GM21526 (cell line): ENCODE results near the gene KBTBD4.
"Not testable (repeated sequence)": the region's sequence is repeated elsewhere in the genome, so short reads cannot be mapped to it uniquely, and the experiment has no call there.

Source experiments
- ATAC-seq: cut with Tn5 transposase; IDR thresholded peaks from one replicate; pipeline ENCODE4 v1.9.1; 2021; ENCODE audit warnings: moderate library complexity; ENCODE audit not compliant: unreplicated experiment, low FRiP score

The KBTBD4 gene

DNA sequence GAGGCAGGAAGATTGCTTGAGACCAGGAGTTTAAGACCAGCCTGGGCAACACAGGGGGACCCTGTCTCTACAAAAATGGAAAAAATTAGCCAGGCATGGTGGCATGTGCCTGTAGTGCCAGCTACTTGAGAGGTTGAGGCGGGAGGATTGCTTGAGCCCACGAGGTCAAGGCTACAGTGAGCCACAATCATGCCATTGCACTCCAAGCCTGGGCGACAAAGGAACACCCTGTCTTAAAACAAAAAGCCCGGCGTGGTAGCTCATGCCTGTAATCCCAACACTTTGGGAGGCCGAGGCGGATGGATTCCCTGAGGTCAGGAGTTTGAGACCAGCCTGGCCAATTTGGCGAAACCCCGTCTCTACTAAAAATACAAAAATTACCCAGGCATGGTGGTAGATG is 48.0 kb downstream of the KBTBD4 start:
- not testable (repeated sequence) for ATAC-seq

DNA sequence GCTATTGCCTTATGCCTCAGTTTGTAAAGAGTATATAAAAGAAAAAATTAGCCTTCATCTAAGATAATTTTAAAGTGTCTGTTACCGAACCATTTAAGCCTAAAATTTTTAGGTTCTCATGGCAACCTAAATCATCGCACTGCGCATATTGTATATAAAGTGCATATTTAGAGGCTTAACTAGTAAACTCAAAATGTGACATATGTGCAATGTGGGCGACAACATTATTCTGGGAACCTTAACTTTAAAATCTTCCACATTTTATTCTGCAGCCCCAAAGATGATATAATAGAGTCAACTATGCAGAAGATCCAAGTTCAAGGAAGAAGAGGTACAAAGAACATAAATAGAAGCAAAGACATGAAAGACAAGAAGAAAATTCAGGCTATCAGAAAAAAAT is 48.8 kb downstream of the KBTBD4 start:
- no peak for ATAC-seq

DNA sequence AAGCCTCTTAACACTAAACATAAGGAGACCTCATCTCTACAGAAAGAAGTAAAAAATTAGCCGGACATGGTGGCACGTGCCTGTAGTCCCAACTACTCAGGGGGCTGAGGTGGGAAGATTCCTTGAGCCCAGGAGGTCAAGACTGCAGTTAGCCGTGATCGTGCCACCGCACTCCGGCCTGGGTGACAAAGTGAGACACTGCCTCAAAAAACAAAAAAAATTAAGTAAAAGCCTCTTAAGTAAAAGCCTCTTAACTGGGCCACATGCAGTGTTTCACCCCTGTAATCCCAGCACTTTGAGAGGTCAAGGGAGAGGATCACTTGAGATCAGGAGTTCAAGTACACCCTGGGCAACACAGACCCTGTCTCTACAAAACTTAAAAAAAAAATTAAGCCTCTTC is 51.6 kb downstream of the KBTBD4 start:
- no peak for ATAC-seq

DNA sequence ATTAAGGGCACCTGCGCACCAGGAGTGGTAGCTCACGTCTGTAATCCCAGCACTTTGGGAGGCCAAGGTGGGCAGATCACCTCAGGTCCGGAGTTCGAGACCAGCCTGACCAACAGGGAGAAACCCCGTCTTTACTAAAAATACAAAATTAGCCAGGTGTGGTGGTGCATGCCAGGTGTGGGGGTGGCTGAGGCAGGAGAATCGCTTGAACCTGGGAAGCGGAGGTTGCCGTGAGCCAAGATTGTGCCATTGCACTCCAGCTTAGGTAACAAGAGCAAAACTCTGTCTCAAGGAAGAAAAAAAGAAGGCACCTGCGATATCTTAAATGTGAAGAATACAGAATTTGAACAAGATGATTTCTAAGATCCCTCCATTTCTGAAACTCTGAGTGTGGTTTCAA is 52.7 kb downstream of the KBTBD4 start:
- not testable (repeated sequence) for ATAC-seq

DNA sequence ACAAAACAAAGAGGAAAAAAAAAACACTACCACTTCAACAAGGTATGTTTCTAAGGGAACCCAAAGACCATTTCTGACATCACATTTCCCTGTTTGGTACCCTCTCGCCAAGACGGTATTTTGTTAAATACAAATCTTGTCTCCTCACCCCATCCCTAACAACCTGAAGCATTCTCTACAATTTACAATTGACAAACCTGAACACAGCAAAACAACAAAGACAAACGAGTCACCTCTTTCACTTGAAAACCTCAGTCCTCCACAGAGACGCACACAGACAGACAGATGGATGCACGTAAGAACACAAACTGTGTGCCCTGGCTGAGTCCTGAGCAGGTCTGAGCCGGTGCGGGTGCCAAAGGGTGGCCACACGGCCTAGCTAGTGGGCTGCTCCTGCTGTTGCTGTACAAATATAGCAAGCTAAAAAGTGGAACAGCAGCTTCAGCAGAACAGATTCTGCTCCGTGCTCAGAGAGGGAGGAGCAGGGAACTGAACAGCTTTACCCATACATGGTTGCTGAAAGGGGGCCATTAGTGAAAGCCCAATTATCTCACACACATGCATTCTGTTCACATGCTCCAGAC is 54.4 kb downstream of the KBTBD4 start:
- ATAC-seq = no peak

DNA sequence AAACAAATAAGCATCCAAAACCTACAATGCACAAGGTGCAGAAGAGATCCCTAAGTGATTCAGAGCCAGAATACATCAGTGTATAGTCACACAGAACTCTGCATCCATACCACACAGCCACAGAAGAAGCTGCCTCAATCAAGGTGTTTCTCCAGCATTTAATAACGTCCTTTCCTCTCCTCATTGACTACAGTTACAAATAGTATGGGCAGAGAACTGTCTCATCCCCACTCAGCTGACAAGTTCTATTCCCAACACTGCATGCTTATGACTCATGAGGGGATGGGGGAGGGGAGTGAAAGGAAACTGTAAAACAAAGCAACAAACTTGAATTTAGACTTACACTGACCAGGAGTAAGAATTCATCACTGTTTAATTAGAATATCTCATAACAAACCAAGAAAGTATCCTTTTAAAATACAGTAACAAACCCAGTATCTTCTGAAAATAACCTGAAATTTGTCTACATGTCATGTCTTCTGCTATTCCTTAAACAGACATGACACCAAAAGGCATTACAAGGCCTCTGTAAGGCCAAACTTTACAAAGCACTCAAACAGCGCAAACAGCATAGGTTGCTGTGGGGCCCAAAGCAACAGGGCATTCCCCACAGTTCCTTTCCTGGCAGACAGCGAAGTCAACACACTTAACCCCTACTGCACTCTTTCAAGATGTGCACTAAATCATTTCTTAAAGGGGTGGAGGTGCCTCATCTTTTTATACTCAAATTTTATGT is 55.1 kb downstream of the KBTBD4 start:
- ATAC-seq = no peak
